ENCODE results near the gene P3R3URF. TPM values are rescaled to one million over a fixed set of nuclear protein-coding genes. Genes with fewer than 3 reads are reported as not detected.
"Not testable (repeated sequence)": the region's sequence is repeated elsewhere in the genome, so short reads cannot be mapped to it uniquely, and the experiment has no call there.

Gene P3R3URF
- not detected in 2 replicates for total RNA-seq

DNA sequence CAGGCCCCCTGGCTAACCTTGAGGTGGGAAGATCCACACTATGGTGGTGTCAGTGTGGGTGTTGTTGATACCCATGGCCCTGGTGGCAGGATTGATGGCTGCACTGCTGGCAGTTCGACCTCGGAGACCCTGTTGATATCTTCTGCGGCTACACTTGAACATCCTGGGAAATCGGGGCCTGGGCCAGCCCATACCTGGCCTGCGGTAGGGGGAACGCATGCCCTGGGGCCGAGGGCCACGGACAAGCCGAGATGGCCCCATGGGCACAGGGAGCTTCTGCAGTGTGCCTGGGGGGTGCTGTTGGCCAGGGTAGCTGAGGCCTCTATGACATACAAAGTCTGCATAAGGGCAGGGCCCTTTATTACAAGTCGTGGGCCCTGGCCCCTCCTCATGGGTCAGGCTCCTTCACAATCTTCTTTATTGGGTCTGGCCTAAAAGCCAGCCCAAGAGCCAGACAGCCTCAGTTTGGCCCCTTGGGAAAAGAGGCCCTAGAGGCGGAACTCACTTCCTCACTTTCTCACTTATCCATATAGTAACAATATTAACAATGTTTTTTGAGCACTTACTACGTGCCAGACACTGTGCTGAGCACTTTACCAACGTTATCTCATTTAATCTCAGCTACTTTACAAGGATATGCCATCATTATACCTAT is at the start of gene P3R3URF:
Gene P3R3URF (minus strand): TSS at position 278 of the 655 bp plus-strand sequence. CDS start 17 bp downstream, at position 261.
- Mint-ChIP-seq H3K4me1 (ENCODE audit: low read depth) (no peaks in the 10 kb centered on the region), H3K27me3 (ENCODE audit: low read depth) (peaks cover 7% of the 10 kb centered on the region)

DNA sequence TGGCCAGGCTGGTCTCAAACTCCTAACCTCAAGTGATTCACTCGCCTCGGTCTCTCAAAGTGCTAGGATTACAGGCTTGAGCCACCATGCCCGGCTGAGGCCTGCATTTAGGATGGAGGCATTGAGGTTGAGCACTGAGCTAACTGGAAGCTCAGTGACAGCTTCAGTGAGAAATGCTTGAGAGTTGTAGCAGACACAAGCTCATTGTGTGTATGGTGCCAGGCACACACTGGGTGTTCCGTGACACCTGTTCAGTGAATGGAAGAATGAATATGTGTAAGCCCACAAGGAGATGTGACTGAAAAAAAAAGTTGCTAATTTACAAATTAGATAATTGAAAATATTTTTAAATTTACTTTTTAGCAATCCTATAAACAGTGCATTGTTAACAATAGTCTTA is 48.7 kb upstream of the P3R3URF start:
- Mint-ChIP-seq H3K4me3 (ENCODE audit: low read depth) (no peak overlapping the region), H3K36me3 (ENCODE audit: low read depth) (no peaks in the 10 kb centered on the region), H3K27me3 (ENCODE audit: low read depth) (peaks cover 4% of the 10 kb centered on the region), H3K27ac (no peak overlapping the region), H3K4me1 (ENCODE audit: low read depth) (no peaks in the 10 kb centered on the region), H3K9me3 (no peaks in the 10 kb centered on the region)
- intact Hi-C loops (cut with micrococcal nuclease): no loop called here
- DNase-seq (ENCODE audit: low spot score): no peak

More for the DNA sequence above, at the start of gene P3R3URF:
- H3K36me3 Mint-ChIP-seq (ENCODE audit: low read depth): no peaks in the 10 kb centered on the region
- intact Hi-C loops (cut with micrococcal nuclease): no loop called here
- no peak for DNase-seq (ENCODE audit: low spot score)
- no peak within 1 kb of the TSS for H3K4me3 Mint-ChIP-seq (ENCODE audit: low read depth)
- no peaks in the 10 kb centered on the region for H3K9me3 Mint-ChIP-seq
- H3K27ac Mint-ChIP-seq: no peak within 1 kb of the TSS

DNA sequence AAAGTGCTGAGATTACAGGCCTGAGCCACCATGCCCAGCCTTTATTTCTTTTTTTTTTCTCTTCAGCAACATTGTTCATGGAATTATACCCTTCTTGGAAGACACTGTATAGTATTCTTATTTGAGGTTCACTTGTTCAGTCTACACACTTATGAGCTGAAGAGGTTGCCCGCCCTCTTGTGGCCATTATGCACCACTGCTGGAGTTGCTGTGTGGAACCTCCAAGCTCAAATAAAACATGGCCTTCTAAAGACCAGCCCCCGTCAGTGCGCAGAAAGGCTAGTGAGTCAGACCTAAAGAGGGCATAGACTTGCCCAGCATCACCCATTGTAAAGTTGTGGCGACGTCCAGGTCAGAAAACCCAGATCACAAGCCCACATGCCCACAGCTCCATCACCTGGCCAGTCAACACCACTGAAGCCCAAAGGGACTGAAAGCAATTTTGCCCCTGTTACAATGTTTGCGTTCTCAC is 47.2 kb upstream of the P3R3URF start:
- Mint-ChIP-seq H3K4me3 (ENCODE audit: low read depth) (no peak overlapping the region), H3K27ac (no peak overlapping the region), H3K27me3 (ENCODE audit: low read depth) (peaks cover 4% of the 10 kb centered on the region), H3K9me3 (no peaks in the 10 kb centered on the region), H3K36me3 (ENCODE audit: low read depth) (no peaks in the 10 kb centered on the region), H3K4me1 (ENCODE audit: low read depth) (no peaks in the 10 kb centered on the region)
- intact Hi-C loops (cut with micrococcal nuclease): loop anchor here (1.0 to 2.0 kb wide), 2 partner anchors 45 to 186 kb away; no protein-coding TSS in a partner anchor
- DNase-seq (ENCODE audit: low spot score): peak; percentile 49

DNA sequence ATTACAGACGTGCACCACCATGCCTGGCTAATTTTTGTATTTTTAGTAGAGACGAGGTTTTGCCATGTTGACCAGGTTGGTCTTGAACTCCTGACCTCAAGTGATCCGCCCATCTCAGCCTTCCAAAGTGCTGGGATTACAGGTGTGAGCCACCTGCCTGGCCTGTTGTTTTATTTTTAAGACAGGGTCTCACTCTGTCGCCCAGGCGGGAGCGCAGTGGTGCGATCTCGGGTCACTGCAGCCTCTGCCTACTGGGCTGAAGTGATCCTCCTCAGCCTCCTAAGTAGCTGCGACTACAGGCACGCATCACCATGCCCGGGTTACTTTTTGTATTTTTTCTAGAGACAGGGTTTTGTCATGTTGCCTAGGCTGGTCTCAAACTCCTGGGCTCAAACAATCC is 46.8 kb upstream of the P3R3URF start:
- not testable (repeated sequence) for H3K4me3 Mint-ChIP-seq (ENCODE audit: low read depth); H3K9me3 Mint-ChIP-seq; H3K36me3 Mint-ChIP-seq (ENCODE audit: low read depth); H3K27ac Mint-ChIP-seq; H3K27me3 Mint-ChIP-seq (ENCODE audit: low read depth); DNase-seq (ENCODE audit: low spot score); H3K4me1 Mint-ChIP-seq (ENCODE audit: low read depth)
- intact Hi-C loops (cut with micrococcal nuclease): loop anchor here (1.0 to 2.0 kb wide), 2 partner anchors 44 to 186 kb away; no protein-coding TSS in a partner anchor

DNA sequence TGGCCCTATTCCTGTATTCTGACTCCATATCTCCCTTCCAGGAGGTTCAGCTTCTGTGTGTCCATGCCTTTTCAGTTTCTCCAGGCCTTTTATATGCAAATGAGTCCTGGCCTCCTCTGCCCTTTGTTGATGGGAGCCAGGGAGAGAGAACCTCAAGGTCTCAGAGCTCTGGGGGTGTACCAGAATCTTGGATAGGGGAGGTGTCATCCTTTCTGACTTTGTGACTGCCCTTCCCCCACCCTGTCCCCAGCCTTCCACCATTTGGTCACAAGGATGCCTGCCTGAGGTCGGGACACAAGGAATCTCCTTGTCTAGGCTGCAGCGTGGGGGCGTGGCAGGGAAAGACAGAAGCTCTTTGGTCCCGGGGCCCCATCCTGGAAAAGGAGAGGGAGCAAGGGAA is 45.5 kb upstream of the P3R3URF start:
- H3K4me1 Mint-ChIP-seq (ENCODE audit: low read depth): no peaks in the 10 kb centered on the region
- intact Hi-C loops (cut with micrococcal nuclease): loop anchor here (2.0 kb wide), 1 partner anchor 43 kb away; no protein-coding TSS in a partner anchor
- H3K27me3 Mint-ChIP-seq (ENCODE audit: low read depth): peaks cover 6% of the 10 kb centered on the region
- DNase-seq (ENCODE audit: low spot score): no peak
- no peak overlapping the region for H3K4me3 Mint-ChIP-seq (ENCODE audit: low read depth)
- no peaks in the 10 kb centered on the region for H3K36me3 Mint-ChIP-seq (ENCODE audit: low read depth)
- no peaks in the 10 kb centered on the region for H3K9me3 Mint-ChIP-seq
- H3K27ac Mint-ChIP-seq: no peak overlapping the region

- no peak for DNase-seq (ENCODE audit: low spot score)
- Mint-ChIP-seq H3K9me3 (no peaks in the 10 kb centered on the region), H3K4me3 (ENCODE audit: low read depth) (no peak overlapping the region), H3K36me3 (ENCODE audit: low read depth) (no peaks in the 10 kb centered on the region), H3K27me3 (ENCODE audit: low read depth) (peaks cover 7% of the 10 kb centered on the region), H3K27ac (no peak overlapping the region), H3K4me1 (ENCODE audit: low read depth) (no peaks in the 10 kb centered on the region)
- intact Hi-C loops (cut with micrococcal nuclease): no loop called here
Observed at GRCh38 chr1:46220808-46221207, 44.5 kb upstream of the P3R3URF start.

GRCh38 chr1:46219551-46220520 is 43.5 kb upstream of the P3R3URF start:
- no peaks in the 10 kb centered on the region for H3K4me1 Mint-ChIP-seq (ENCODE audit: low read depth)

DNA sequence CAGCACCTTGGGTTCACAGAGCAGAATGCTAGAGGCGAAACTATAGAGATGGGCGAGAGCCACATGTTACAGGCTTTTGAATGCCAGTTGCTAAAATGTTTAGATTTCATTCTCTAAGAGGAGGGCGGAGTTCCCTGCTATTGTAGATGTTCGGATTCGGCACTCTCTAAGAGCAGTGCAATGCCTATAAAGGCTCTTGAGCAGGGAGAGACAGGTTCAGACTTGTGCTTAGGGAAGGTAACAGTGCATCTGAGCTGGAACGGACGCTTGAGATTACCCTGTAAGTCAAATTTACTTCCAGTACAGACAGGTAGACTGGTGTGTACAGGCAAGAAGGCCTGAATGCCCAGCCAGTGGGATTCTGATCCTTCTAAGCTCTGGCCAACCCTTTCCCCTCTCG is 42.2 kb upstream of the P3R3URF start:
- intact Hi-C loops (cut with micrococcal nuclease): no loop called here

More at GRCh38 chr1:46219551-46220520, 43.5 kb upstream of the P3R3URF start:
- Mint-ChIP-seq H3K27me3 (ENCODE audit: low read depth) (peaks cover 5% of the 10 kb centered on the region), H3K27ac (no peak overlapping the region), H3K4me3 (ENCODE audit: low read depth) (no peak overlapping the region), H3K36me3 (ENCODE audit: low read depth) (no peaks in the 10 kb centered on the region), H3K9me3 (no peaks in the 10 kb centered on the region)
- intact Hi-C loops (cut with micrococcal nuclease): no loop called here
- no peak for DNase-seq (ENCODE audit: low spot score)

GRCh38 chr1:46215504-46215903 is 39.2 kb upstream of the P3R3URF start:
- Mint-ChIP-seq H3K4me1 (ENCODE audit: low read depth) (no peaks in the 10 kb centered on the region), H3K27me3 (ENCODE audit: low read depth) (peaks cover 5% of the 10 kb centered on the region), H3K27ac (no peak overlapping the region), H3K9me3 (no peaks in the 10 kb centered on the region), H3K4me3 (ENCODE audit: low read depth) (no peak overlapping the region), H3K36me3 (ENCODE audit: low read depth) (no peaks in the 10 kb centered on the region)
- DNase-seq (ENCODE audit: low spot score): no peak
- intact Hi-C loops (cut with micrococcal nuclease): no loop called here

More for the DNA sequence above, 42.2 kb upstream of the P3R3URF start:
- H3K9me3 Mint-ChIP-seq: no peaks in the 10 kb centered on the region
- peaks cover 5% of the 10 kb centered on the region for H3K27me3 Mint-ChIP-seq (ENCODE audit: low read depth)
- no peak overlapping the region for H3K4me3 Mint-ChIP-seq (ENCODE audit: low read depth)
- no peaks in the 10 kb centered on the region for H3K36me3 Mint-ChIP-seq (ENCODE audit: low read depth)
- no peak for DNase-seq (ENCODE audit: low spot score)
- H3K27ac Mint-ChIP-seq: no peak overlapping the region
- H3K4me1 Mint-ChIP-seq (ENCODE audit: low read depth): no peaks in the 10 kb centered on the region

DNA sequence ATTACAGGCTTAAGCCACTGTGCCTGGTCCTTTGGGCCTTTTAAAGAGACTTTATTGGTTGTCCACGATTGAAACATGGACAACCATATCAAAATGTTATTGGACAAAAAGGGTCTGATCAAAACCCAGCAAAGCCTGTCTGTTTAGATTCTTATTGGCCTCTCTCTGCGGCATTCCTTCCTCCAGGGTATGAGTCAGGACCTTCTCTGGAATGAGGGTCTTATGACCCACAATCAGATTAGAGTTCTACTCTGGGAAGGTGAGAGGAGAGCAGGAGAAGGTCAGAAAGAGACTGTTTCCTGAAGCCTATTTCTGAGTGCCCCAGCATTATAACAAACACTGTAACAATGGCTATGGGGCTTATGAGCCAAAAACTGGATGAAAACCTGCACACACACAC is 34.8 kb upstream of the P3R3URF start:
- peaks cover 1% of the 10 kb centered on the region for H3K27me3 Mint-ChIP-seq (ENCODE audit: low read depth)
- intact Hi-C loops (cut with micrococcal nuclease): no loop called here
- H3K4me3 Mint-ChIP-seq (ENCODE audit: low read depth): no peak overlapping the region
- H3K36me3 Mint-ChIP-seq (ENCODE audit: low read depth): no peaks in the 10 kb centered on the region
- no peaks in the 10 kb centered on the region for H3K9me3 Mint-ChIP-seq
- H3K4me1 Mint-ChIP-seq (ENCODE audit: low read depth): no peaks in the 10 kb centered on the region
- no peak overlapping the region for H3K27ac Mint-ChIP-seq
- no peak for DNase-seq (ENCODE audit: low spot score)

DNA sequence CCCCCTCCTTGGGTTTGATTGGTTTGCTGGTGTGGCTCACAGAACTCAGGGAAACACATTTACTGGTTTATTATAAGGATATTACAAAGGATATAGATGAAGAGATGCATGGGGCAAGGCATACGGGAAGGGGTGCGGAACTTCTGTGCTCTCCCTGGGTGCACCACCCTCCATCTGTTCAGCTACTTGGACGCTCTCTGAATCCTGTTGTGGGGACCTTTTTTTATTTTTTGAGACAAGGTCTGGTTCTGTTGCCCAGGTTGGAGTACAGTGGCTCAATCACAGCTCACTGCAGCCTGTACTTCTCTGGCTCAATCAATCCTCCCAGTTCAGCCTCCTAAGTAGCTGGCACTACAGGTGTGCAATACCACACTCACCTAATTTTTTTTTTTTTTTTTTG is 34.3 kb upstream of the P3R3URF start:
- intact Hi-C loops (cut with micrococcal nuclease): no loop called here
- Mint-ChIP-seq H3K27ac (no peak overlapping the region), H3K9me3 (no peaks in the 10 kb centered on the region), H3K4me3 (ENCODE audit: low read depth) (no peak overlapping the region), H3K36me3 (ENCODE audit: low read depth) (no peaks in the 10 kb centered on the region), H3K27me3 (ENCODE audit: low read depth) (peaks cover 1% of the 10 kb centered on the region), H3K4me1 (ENCODE audit: low read depth) (no peaks in the 10 kb centered on the region)
- no peak for DNase-seq (ENCODE audit: low spot score)

GRCh38 chr1:46206399-46206798 is 30.1 kb upstream of the P3R3URF start:
- H3K9me3 Mint-ChIP-seq: no peaks in the 10 kb centered on the region
- no peak overlapping the region for H3K4me3 Mint-ChIP-seq (ENCODE audit: low read depth)
- no peaks in the 10 kb centered on the region for H3K36me3 Mint-ChIP-seq (ENCODE audit: low read depth)
- peaks cover 1% of the 10 kb centered on the region for H3K27me3 Mint-ChIP-seq (ENCODE audit: low read depth)
- H3K27ac Mint-ChIP-seq: no peak overlapping the region
- no peak for DNase-seq (ENCODE audit: low spot score)
- intact Hi-C loops (cut with micrococcal nuclease): no loop called here
- H3K4me1 Mint-ChIP-seq (ENCODE audit: low read depth): peaks cover 5% of the 10 kb centered on the region

GRCh38 chr1:46205791-46206190 is 29.5 kb upstream of the P3R3URF start:
- intact Hi-C loops (cut with micrococcal nuclease): no loop called here
- no peaks in the 10 kb centered on the region for H3K9me3 Mint-ChIP-seq
- H3K4me1 Mint-ChIP-seq (ENCODE audit: low read depth): peaks cover 5% of the 10 kb centered on the region
- peaks cover 1% of the 10 kb centered on the region for H3K27me3 Mint-ChIP-seq (ENCODE audit: low read depth)
- H3K36me3 Mint-ChIP-seq (ENCODE audit: low read depth): no peaks in the 10 kb centered on the region
- no peak for DNase-seq (ENCODE audit: low spot score)
- no peak overlapping the region for H3K4me3 Mint-ChIP-seq (ENCODE audit: low read depth)
- H3K27ac Mint-ChIP-seq: no peak overlapping the region

Measured in activated T-helper 2 cell treated with anti-CD3 and anti-CD28 coated beads, Interferon-gamma antibody, Interleukin-2, Interleukin-4, amounts not matched to agents 10 μg/mL and 5 μg/mL and 100 μg/mL, durations not matched to agents 14 hours and 24 hours and 36 hours (primary cell).